ENCODE results near the gene ZNF670.

DNA sequence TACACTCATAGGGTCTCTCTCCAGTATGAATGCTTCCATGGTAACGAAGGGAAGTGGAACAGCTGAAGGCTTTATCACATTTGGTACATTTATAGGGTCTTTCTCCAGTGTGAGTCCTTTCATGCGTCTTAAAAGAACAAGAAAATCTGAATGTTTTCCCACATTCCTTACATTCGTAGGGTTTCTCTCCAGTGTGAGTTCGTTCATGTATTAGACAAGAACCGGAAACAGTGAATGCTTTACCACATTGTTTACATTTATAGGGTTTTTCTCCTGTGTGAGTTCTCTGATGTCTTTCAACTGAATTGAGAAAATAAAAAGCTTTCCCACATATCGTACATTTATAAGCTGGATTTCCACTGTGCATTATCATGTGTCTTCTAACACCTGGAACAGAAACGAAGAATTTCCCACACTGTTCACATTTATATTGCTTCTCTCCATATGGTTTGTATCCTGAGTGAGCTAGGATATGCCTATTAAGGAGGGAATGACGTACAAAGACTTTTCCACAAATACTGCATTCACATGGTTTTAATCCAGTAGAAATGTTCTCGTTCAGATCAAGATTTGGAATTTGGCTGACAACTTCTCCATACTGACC, 22.2 kb upstream of the ZNF670 start:
- TF ChIP-seq POLR2A (IDR thresholded peaks at IDR 0.05; ENCODE audit: low read depth, low read length) (no peak), TAF1 (IDR thresholded peaks at IDR 0.05; ENCODE audit: low read depth, low read length) (no peak), POLR2AphosphoS5 (IDR thresholded peaks at IDR 0.05; ENCODE audit: low read depth, low read length) (no peak), SPI1 (IDR thresholded peaks at IDR 0.05; ENCODE audit: low read depth, low read length) (no peak), POU2F2 (IDR thresholded peaks at IDR 0.05; ENCODE audit: low read depth, low read length) (no peak), PAX5 (IDR thresholded peaks at IDR 0.05; ENCODE audit: insufficient read depth, low read length, severe bottlenecking) (no peak)

All from GM12891 (cell line).